IMR-90 (cell line): Measurements from ENCODE around the gene NEGR1. TPM values are rescaled to one million over a fixed set of nuclear protein-coding genes. Genes with fewer than 3 reads are reported as not detected.

Source experiments
- ATAC-seq: fragments of 200-7000 bp; cut with Tn5 transposase; 2 replicates; pipeline ENCODE4 v1.9.1; 2020; ENCODE audit warnings: low read depth, mild to moderate bottlenecking, moderate library complexity
- BruUV-seq: library from RNA; stranded (reverse); fragments of 400-500 nt; replicated peaks from 2 replicates; lab custom pipeline; 2021; lab: Mats Ljungman, UMichigan
- CTCF ChIA-PET: fragments of 300-600 bp; formaldehyde crosslinking; extraction: SDS; loops from one replicate; lab custom pipeline; 2021; ENCODE audit warnings: antibody characterized with exemption; lab: Yijun Ruan, JAX
- POLR2A ChIA-PET: fragments of 300-600 bp; sonication (Branson Sonifier 250); formaldehyde crosslinking; loops from one replicate; lab custom pipeline; 2022; ENCODE audit warnings: antibody characterized with exemption; ENCODE audit not compliant: unreplicated experiment; lab: Charles Lee
- DNase-seq: peaks from one replicate; pipeline ENCODE4 v3.0.0; 2013
- H2AFZ ChIP-seq: replicated peaks from 2 replicates; pipeline ENCODE3; 2013; ENCODE audit warnings: low read length, mild to moderate bottlenecking; ENCODE audit not compliant: poor library complexity
- H2AK5ac ChIP-seq: 2 replicates; pipeline ENCODE4 v1.6.1; 2013; ENCODE audit warnings: low read depth, low read length, inconsistent platforms
- H2AK9ac ChIP-seq: replicated peaks from 2 replicates; pipeline ENCODE3; 2013; ENCODE audit warnings: mild to moderate bottlenecking, low read depth, low read length, moderate library complexity; ENCODE audit not compliant: poor library complexity
- H2BK120ac ChIP-seq: 2 replicates; pipeline ENCODE4 v1.6.1; 2013; ENCODE audit warnings: low read depth, low read length, inconsistent platforms
- H2BK15ac ChIP-seq: 3 replicates; pipeline ENCODE4 v1.6.1; 2013; ENCODE audit warnings: low read depth, low read length, inconsistent platforms
- H2BK20ac ChIP-seq: 2 replicates; pipeline ENCODE4 v1.6.1; 2013; ENCODE audit warnings: low read depth, mild to moderate bottlenecking, inconsistent platforms, low read length, moderate library complexity
- H2BK5ac ChIP-seq: 2 replicates; pipeline ENCODE4 v1.6.1; 2013; ENCODE audit warnings: mild to moderate bottlenecking, low read depth, low read length, inconsistent platforms; ENCODE audit not compliant: poor library complexity, severe bottlenecking
- H3K14ac ChIP-seq: replicated peaks from 2 replicates; pipeline ENCODE4 v1.6.1; 2013; ENCODE audit warnings: low read depth, low read length, inconsistent platforms
- H3K18ac ChIP-seq: 2 replicates; pipeline ENCODE4 v1.6.1; 2013; ENCODE audit warnings: low read depth, low read length, control low read depth
- H3K23ac ChIP-seq: 2 replicates; pipeline ENCODE4 v1.6.1; 2013; ENCODE audit warnings: low read depth, low read length, inconsistent platforms
- H3K27ac ChIP-seq: 2 replicates; pipeline ENCODE4 v1.5.1; 2013; ENCODE audit warnings: mild to moderate bottlenecking, control low read depth, low read length; ENCODE audit not compliant: insufficient read depth
- H3K27me3 ChIP-seq: 2 replicates; pipeline ENCODE4 v1.6.1; 2013; ENCODE audit warnings: low read length; ENCODE audit not compliant: control insufficient read depth, insufficient read depth
- H3K36me3 ChIP-seq: 2 replicates; pipeline ENCODE4 v1.6.1; 2013; ENCODE audit warnings: low read length, mixed read lengths; ENCODE audit not compliant: control insufficient read depth, insufficient read depth
- H3K4ac ChIP-seq: 2 replicates; pipeline ENCODE4 v1.6.1; 2013; ENCODE audit warnings: low read depth, low read length, inconsistent platforms
- H3K4me1 ChIP-seq: 2 replicates; pipeline ENCODE4 v1.6.1; 2013; ENCODE audit warnings: low read length, mixed read lengths; ENCODE audit not compliant: control insufficient read depth, insufficient read depth
- H3K4me2 ChIP-seq: 2 replicates; pipeline ENCODE4 v1.6.1; 2013; ENCODE audit warnings: low read depth, mild to moderate bottlenecking, control low read depth, low read length, moderate library complexity
- H3K4me3 ChIP-seq: 2 replicates; pipeline ENCODE4 v1.5.1; 2013; ENCODE audit warnings: low read depth, mild to moderate bottlenecking, control low read depth, low read length, moderate library complexity; ENCODE audit not compliant: insufficient read depth
- H3K56ac ChIP-seq: 2 replicates; pipeline ENCODE4 v1.6.1; 2013; ENCODE audit warnings: low read length, inconsistent platforms; ENCODE audit not compliant: insufficient read depth; ENCODE audit errors: extremely low read depth
- H3K79me1 ChIP-seq, 2 experiments: 2 replicates each; pipeline ENCODE4 v1.6.1; 2013; ENCODE audit warnings: low read length in 2 of 2, inconsistent platforms in 1 of 2, low read depth in 1 of 2
- H3K9ac ChIP-seq: 2 replicates; pipeline ENCODE4 v1.6.1; 2013; ENCODE audit warnings: low read depth, low read length, control low read depth
- H3K9me1 ChIP-seq: 2 replicates; pipeline ENCODE4 v1.6.1; 2013; ENCODE audit warnings: low read length, inconsistent platforms; ENCODE audit not compliant: insufficient read depth
- H3K9me3 ChIP-seq: 2 replicates; pipeline ENCODE4 v1.6.1; 2013; ENCODE audit warnings: low read length; ENCODE audit not compliant: control insufficient read depth, insufficient read depth
- H4K20me1 ChIP-seq: 2 replicates; pipeline ENCODE4 v1.6.1; 2013; ENCODE audit warnings: low read length, inconsistent platforms; ENCODE audit not compliant: insufficient read depth
- H4K5ac ChIP-seq: 2 replicates; pipeline ENCODE4 v1.6.1; 2013; ENCODE audit warnings: mild to moderate bottlenecking, low read depth, low read length, control low read depth
- H4K8ac ChIP-seq, 2 experiments: 2 replicates each; pipeline ENCODE4 v1.6.1; 2013; ENCODE audit warnings: low read depth in 2 of 2, low read length in 2 of 2, control low read depth in 1 of 2, inconsistent platforms in 1 of 2
- H4K91ac ChIP-seq: 2 replicates; pipeline ENCODE4 v1.6.1; 2013; ENCODE audit warnings: low read depth, low read length, inconsistent platforms; ENCODE audit not compliant: insufficient read depth
- BHLHE40 ChIP-seq: fragments of 150-350 bp; IDR thresholded peaks from 2 replicates; pipeline ENCODE4 v1.6.1; 2016; ENCODE audit warnings: mild to moderate bottlenecking, low read depth, low read length
- CEBPB ChIP-seq: IDR thresholded peaks from 2 replicates; pipeline ENCODE4 v1.6.1; 2012; ENCODE audit warnings: low read depth, low read length, improper control_type of control experiment
- CHD1 ChIP-seq: IDR thresholded peaks from 2 replicates; pipeline ENCODE4 v1.6.1; 2012; ENCODE audit warnings: low read depth, low read length, improper control_type of control experiment
- FOS ChIP-seq: fragments of 150-350 bp; IDR thresholded peaks from 2 replicates; pipeline ENCODE4 v1.6.1; 2016; ENCODE audit warnings: low read depth, low read length
- MAFK ChIP-seq: IDR thresholded peaks from 2 replicates; pipeline ENCODE4 v1.6.1; 2012; ENCODE audit warnings: low read depth, low read length, improper control_type of control experiment
- MAZ ChIP-seq: IDR thresholded peaks from 2 replicates; pipeline ENCODE4 v1.6.1; 2012; ENCODE audit warnings: low read depth, mild to moderate bottlenecking, low read length, improper control_type of control experiment, moderate library complexity, borderline replicate concordance
- MXI1 ChIP-seq: IDR thresholded peaks from 2 replicates; pipeline ENCODE4 v1.6.1; 2012; ENCODE audit warnings: low read depth, mild to moderate bottlenecking, low read length, moderate library complexity, borderline replicate concordance
- NFE2L2 ChIP-seq: fragments of 150-350 bp; IDR thresholded peaks from 2 replicates; pipeline ENCODE4 v1.6.1; 2016; ENCODE audit warnings: low read depth, mild to moderate bottlenecking, low read length
- POLR2A ChIP-seq: IDR thresholded peaks from 2 replicates; pipeline ENCODE4 v1.6.1; 2012; ENCODE audit warnings: mild to moderate bottlenecking, low read depth, low read length
- RAD21 ChIP-seq: IDR thresholded peaks from 2 replicates; pipeline ENCODE4 v1.6.1; 2012; ENCODE audit warnings: low read length, improper control_type of control experiment
- RCOR1 ChIP-seq: IDR thresholded peaks from 2 replicates; pipeline ENCODE4 v1.6.1; 2012; ENCODE audit warnings: mild to moderate bottlenecking, low read length, improper control_type of control experiment; ENCODE audit not compliant: insufficient replicate concordance
- RFX5 ChIP-seq: IDR thresholded peaks from 2 replicates; pipeline ENCODE4 v1.8.0; 2012; ENCODE audit warnings: low read depth, mild to moderate bottlenecking, low read length, moderate library complexity
- SMC3 ChIP-seq: fragments of 150-350 bp; IDR thresholded peaks from 2 replicates; pipeline ENCODE4 v1.6.1; 2016; ENCODE audit warnings: low read depth, mild to moderate bottlenecking, antibody characterized with exemption, low read length, moderate library complexity
- USF2 ChIP-seq: fragments of 150-350 bp; IDR thresholded peaks from 2 replicates; pipeline ENCODE4 v1.6.1; 2017; ENCODE audit warnings: mild to moderate bottlenecking, antibody characterized with exemption, low read length, low read depth
- WGBS, 2 experiments: methylation state at CpG; one replicate each; pipeline versions ENCODE4 v1.1.5 to v1.1.7; 2013; ENCODE audit warnings: missing lambda C conversion rate in 2 of 2; ENCODE audit not compliant: insufficient read length in 1 of 2; ENCODE audit errors: extremely low coverage in 2 of 2; 5-methylcytosine and 5-hydroxymethylcytosine counted together
- dilution Hi-C: fragments of 300-500 bp; cut with HindIII; formaldehyde crosslinking; loops from one replicate; pipeline ENCODE4 v1.14.3; 2018; ENCODE audit warnings: low sequenced_read_pairs; ENCODE audit not compliant: unreplicated experiment
- in situ Hi-C: fragments of 300-500 bp; cut with MboI; formaldehyde crosslinking; loops from 3 replicates; pipeline ENCODE4 v1.14.3; 2019; ENCODE audit warnings: low sequenced_read_pairs, inconsistent platforms, mixed read lengths
- intact Hi-C: fragments of 100-400 bp; cut with micrococcal nuclease; formaldehyde crosslinking; loops from 2 replicates; pipeline ENCODE4 v1.10.0; 2022
- polyA plus RNA-seq, 3 experiments: library from polyadenylated mRNA; depleted of rRNA; stranded (reverse); fragments of >200 nt; gene quantifications; 2 replicates each; pipeline ENCODE4 v1.2.3, GENCODE V29; 2012; ENCODE audit warnings: low replicate concordance in 1 of 3
- total RNA-seq: library from RNA; depleted of rRNA; stranded (reverse); fragments of >200 nt; gene quantifications from 2 replicates; pipeline ENCODE4 v1.2.3, GENCODE V29; 2012
- TF ChIP-seq, protein P1 (sequence below): conservative IDR thresholded peaks from 2 replicates; pipeline ENCODE4 v1.5.1; 2012; ENCODE audit warnings: mild to moderate bottlenecking, low read depth, low read length, improper control_type of control experiment
- TF ChIP-seq, protein P2 (sequence below): fragments of 150-350 bp; IDR thresholded peaks from 2 replicates; pipeline ENCODE4 v1.6.1; 2016; ENCODE audit warnings: low read depth, mild to moderate bottlenecking, low read length, moderate library complexity, borderline replicate concordance

NEGR1 gene
- total and polyA plus RNA-seq, 2 of the 4 experiments (the other 2 are of a cell fraction): 5.1 to 9.1 TPM

DNA sequence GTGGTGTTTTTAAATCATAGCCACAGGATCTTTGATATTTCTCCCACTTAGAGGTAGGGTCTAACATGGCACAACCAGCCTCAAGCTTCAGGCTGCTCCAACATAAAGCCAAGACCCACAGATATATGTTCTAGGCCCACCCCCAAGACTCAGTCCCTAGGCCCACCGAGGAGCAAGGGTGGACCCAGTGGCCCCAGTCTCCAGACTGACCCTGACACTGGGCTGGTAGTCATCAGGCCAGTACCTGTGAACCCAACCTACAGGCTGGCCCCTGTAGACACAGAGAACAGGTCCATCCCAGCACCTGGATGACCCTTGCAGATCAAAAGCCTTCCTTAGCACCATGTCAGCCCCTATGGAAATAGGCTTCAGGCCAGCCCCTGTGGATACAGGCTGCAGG is 60.5 kb downstream of the NEGR1 start:
- POLR2A ChIA-PET: no interaction called here
- no peak overlapping the region for H2AK5ac ChIP-seq

More for the DNA sequence above, 60.5 kb downstream of the NEGR1 start:
- no peaks in the 10 kb centered on the region for H3K4me1 ChIP-seq
- H2BK20ac ChIP-seq: no peak overlapping the region
- no peak overlapping the region for H2BK120ac ChIP-seq
- H2BK15ac ChIP-seq: no peak overlapping the region
- no peaks in the 10 kb centered on the region for H4K20me1 ChIP-seq
- no peak overlapping the region for H3K4me3 ChIP-seq
- no peaks in the 10 kb centered on the region for H3K9me1 ChIP-seq
- H3K4me2 ChIP-seq: no peak overlapping the region
- H3K18ac ChIP-seq: no peak overlapping the region
- no peaks in the 10 kb centered on the region for H3K27me3 ChIP-seq
- no peaks in the 10 kb centered on the region for H3K9me3 ChIP-seq
- ATAC-seq: no peak
- H4K8ac ChIP-seq: no peak overlapping the region
- H2BK5ac ChIP-seq: no peak overlapping the region
- no peak overlapping the region for H3K9ac ChIP-seq
- no peak overlapping the region for H2AFZ ChIP-seq
- 100% methylated on average over 1 of the region's 1 CpG; no CpG with 5 or more reads in 1 of the 2 experiments for WGBS, 2 experiments
- DNase-seq: no peak
- no peak overlapping the region for H3K4ac ChIP-seq
- H4K91ac ChIP-seq: no peak overlapping the region
- H3K14ac ChIP-seq: no peak overlapping the region
- peaks cover 0 to 5% of the 10 kb centered on the region in 2 experiments; a peak in 3 of 4 replicates for H3K79me1 ChIP-seq
- no peak overlapping the region for H3K27ac ChIP-seq
- no peak overlapping the region for H2AK9ac ChIP-seq
- TF ChIP-seq USF2 (no peak), FOS (no peak), RFX5 (no peak), CEBPB (no peak), NFE2L2 (no peak), MAFK (no peak), RAD21 (no peak), MXI1 (no peak), POLR2A (no peak), RCOR1 (no peak), SMC3 (no peak), CHD1 (no peak), MAZ (no peak), BHLHE40 (no peak)
- TF ChIP-seq, protein P1, sequence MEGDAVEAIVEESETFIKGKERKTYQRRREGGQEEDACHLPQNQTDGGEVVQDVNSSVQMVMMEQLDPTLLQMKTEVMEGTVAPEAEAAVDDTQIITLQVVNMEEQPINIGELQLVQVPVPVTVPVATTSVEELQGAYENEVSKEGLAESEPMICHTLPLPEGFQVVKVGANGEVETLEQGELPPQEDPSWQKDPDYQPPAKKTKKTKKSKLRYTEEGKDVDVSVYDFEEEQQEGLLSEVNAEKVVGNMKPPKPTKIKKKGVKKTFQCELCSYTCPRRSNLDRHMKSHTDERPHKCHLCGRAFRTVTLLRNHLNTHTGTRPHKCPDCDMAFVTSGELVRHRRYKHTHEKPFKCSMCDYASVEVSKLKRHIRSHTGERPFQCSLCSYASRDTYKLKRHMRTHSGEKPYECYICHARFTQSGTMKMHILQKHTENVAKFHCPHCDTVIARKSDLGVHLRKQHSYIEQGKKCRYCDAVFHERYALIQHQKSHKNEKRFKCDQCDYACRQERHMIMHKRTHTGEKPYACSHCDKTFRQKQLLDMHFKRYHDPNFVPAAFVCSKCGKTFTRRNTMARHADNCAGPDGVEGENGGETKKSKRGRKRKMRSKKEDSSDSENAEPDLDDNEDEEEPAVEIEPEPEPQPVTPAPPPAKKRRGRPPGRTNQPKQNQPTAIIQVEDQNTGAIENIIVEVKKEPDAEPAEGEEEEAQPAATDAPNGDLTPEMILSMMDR: no peak
- TF ChIP-seq, protein P2, sequence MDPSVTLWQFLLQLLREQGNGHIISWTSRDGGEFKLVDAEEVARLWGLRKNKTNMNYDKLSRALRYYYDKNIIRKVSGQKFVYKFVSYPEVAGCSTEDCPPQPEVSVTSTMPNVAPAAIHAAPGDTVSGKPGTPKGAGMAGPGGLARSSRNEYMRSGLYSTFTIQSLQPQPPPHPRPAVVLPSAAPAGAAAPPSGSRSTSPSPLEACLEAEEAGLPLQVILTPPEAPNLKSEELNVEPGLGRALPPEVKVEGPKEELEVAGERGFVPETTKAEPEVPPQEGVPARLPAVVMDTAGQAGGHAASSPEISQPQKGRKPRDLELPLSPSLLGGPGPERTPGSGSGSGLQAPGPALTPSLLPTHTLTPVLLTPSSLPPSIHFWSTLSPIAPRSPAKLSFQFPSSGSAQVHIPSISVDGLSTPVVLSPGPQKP: no peak
- no TSS peak for BruUV-seq
- H3K56ac ChIP-seq: no peak overlapping the region
- H3K36me3 ChIP-seq: no peaks in the 10 kb centered on the region
- no peak overlapping the region for H3K23ac ChIP-seq
- CTCF ChIA-PET: no interaction called here
- in situ Hi-C loops (no loop called here), intact Hi-C loops (no loop called here), dilution Hi-C loops (no loop called here)
- H4K5ac ChIP-seq: no peak overlapping the region
